ENCODE results near the gene FBXL17. TPM values are rescaled to one million over a fixed set of nuclear protein-coding genes. Genes with fewer than 3 reads are reported as not detected.

FBXL17 gene
- total RNA-seq, 1 experiment from 2014 or later = 5.3 TPM

DNA sequence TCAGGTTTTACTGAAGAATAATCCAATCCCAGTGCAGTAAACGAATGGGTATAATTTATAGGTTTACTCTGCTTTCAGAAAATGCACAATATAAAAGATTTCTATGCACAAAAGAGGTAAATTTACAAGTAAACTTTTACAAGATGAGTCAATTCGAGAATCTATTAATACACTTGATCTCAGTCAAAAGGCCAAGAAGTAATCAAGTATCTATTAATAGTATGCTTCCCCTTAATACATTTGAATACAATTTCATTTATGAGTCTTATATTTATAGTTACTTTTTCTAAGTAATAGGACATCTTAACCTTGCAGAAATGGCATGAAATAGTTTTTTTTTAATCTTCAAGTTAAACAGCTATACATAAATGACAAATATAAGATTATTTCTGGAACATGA lies 355.9 kb downstream of the FBXL17 start:
- Histone ChIP-seq H3K4ac (ENCODE audit: low read depth, low read length) (no peak overlapping the region), H4K8ac (replicated peaks; ENCODE audit: insufficient read length, low read depth, low read length) (no peak overlapping the region), H2BK5ac (ENCODE audit: insufficient read length, low read length) (no peak overlapping the region), H3K56ac (ENCODE audit: insufficient read length, low read depth, low read length) (no peak overlapping the region), H4K20me1 (ENCODE audit: control insufficient read depth, insufficient read depth, insufficient read length) (no peaks in the 10 kb centered on the region), H3K23me2 (ENCODE audit: insufficient read length, low read depth, low read length, poor library complexity, severe bottlenecking) (no peaks in the 10 kb centered on the region), H2BK15ac (ENCODE audit: low read depth, low read length) (no peak overlapping the region), H3K4me1 (ENCODE audit: insufficient read depth, low read length) (no peaks in the 10 kb centered on the region), H2BK120ac (ENCODE audit: low read depth, low read length, poor library complexity, severe bottlenecking) (no peak overlapping the region), H2AK5ac (ENCODE audit: insufficient read length, low read length) (no peak overlapping the region), H3K79me2 (ENCODE audit: insufficient read depth, low read length) (no peaks in the 10 kb centered on the region; the same call in 1 of the 2 replicates), H3K27ac (ENCODE audit: insufficient read length, low read depth, low read length) (no peak overlapping the region), H4K5ac (ENCODE audit: insufficient read length, low read depth, low read length) (no peak overlapping the region), H3K23ac (ENCODE audit: insufficient read length, low read depth, low read length) (no peak overlapping the region), H3K27me3 (ENCODE audit: insufficient read depth, low read length) (no peaks in the 10 kb centered on the region), H3K79me1 (ENCODE audit: insufficient read depth, low read depth, low read length, poor library complexity, severe bottlenecking) (no peaks in the 10 kb centered on the region), H3T11ph (ENCODE audit: low read length) (no peak overlapping the region), H3K18ac (ENCODE audit: insufficient read length, low read depth, low read length) (no peak overlapping the region), H2BK12ac (ENCODE audit: insufficient read length, low read depth, low read length) (no peak overlapping the region), H3K14ac (ENCODE audit: insufficient read depth, low read length) (no peak overlapping the region), H2AFZ (ENCODE audit: low read length) (no peak overlapping the region), H2BK20ac (ENCODE audit: low read depth, low read length, poor library complexity, severe bottlenecking) (no peak overlapping the region), H4K91ac (ENCODE audit: insufficient read length, low read depth, low read length) (no peak overlapping the region), H3K9ac (ENCODE audit: extremely low read depth, insufficient read length, low read length) (no peak overlapping the region), H3K4me2 (ENCODE audit: insufficient read depth, insufficient read length, low read length) (no peak overlapping the region), H3K9me3 (ENCODE audit: control insufficient read depth, low read depth, low read length) (no peaks in the 10 kb centered on the region)
- Mint-ChIP-seq H3K36me3 (ENCODE audit: insufficient read depth in 1 of 3, low read depth in 3 of 3) (no peaks in the 10 kb centered on the region), H3K9me3 (no peaks in the 10 kb centered on the region), H3K4me1 (peaks cover 5% of the 10 kb centered on the region in 2 experiments; a peak in 3 of 4 replicates), H3K27ac (no peak overlapping the region), H3K4me3 (no peak overlapping the region), H3K27me3 (ENCODE audit: low read depth) (no peaks in the 10 kb centered on the region)
- TF ChIP-seq, protein P1, sequence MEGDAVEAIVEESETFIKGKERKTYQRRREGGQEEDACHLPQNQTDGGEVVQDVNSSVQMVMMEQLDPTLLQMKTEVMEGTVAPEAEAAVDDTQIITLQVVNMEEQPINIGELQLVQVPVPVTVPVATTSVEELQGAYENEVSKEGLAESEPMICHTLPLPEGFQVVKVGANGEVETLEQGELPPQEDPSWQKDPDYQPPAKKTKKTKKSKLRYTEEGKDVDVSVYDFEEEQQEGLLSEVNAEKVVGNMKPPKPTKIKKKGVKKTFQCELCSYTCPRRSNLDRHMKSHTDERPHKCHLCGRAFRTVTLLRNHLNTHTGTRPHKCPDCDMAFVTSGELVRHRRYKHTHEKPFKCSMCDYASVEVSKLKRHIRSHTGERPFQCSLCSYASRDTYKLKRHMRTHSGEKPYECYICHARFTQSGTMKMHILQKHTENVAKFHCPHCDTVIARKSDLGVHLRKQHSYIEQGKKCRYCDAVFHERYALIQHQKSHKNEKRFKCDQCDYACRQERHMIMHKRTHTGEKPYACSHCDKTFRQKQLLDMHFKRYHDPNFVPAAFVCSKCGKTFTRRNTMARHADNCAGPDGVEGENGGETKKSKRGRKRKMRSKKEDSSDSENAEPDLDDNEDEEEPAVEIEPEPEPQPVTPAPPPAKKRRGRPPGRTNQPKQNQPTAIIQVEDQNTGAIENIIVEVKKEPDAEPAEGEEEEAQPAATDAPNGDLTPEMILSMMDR (conservative IDR thresholded peaks at IDR 0.05) = no peak
- DNase-seq = no peak
- no CpG with 5 or more reads among the region's 2 CpGs for WGBS (ENCODE audit: extremely low coverage, insufficient read length, low lambda C conversion rate)
